Activated CD4-positive, CD25-positive, alpha-beta regulatory T cell (primary cell): ENCODE data around the gene FAAH.
A peak's percentile ranks its signal among the peaks of the same experiment; 100 is the strongest.

Experiments used
- DNase-seq, 4 experiments: peaks; one replicate each; lab custom pipeline; 2025; lab: John Stamatoyannopoulos, UW

Gene FAAH

DNA sequence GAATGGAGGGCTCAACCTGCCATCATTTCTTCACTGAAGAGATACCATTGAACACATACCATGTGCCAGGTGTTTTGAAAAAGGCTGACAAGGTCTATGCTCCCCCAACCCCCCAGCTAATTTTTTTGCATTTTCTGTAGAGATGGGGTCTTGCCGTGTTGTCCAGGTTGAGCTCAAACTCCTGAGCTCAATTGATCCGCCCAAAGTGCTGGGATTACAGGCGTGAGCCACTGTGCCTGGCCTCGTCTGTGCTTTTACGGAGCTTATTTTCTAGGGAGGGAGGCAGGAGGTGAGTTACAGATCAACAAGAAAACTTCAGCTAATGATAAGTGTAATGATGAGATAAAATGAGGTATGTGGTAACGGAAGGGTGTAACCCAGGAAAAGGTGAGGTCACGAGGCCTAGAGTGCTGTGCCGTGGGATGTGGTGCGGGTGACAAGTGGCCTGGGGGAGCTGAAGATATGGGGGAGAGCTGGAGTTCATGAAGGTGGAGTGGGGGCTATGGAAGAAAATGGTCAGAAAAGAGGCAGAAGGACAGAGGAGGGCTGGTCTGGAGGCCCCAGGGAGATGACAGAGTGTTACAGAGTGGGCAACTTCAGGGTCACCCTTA lies 28.2 kb downstream of the FAAH start:
- no peak for DNase-seq

DNA sequence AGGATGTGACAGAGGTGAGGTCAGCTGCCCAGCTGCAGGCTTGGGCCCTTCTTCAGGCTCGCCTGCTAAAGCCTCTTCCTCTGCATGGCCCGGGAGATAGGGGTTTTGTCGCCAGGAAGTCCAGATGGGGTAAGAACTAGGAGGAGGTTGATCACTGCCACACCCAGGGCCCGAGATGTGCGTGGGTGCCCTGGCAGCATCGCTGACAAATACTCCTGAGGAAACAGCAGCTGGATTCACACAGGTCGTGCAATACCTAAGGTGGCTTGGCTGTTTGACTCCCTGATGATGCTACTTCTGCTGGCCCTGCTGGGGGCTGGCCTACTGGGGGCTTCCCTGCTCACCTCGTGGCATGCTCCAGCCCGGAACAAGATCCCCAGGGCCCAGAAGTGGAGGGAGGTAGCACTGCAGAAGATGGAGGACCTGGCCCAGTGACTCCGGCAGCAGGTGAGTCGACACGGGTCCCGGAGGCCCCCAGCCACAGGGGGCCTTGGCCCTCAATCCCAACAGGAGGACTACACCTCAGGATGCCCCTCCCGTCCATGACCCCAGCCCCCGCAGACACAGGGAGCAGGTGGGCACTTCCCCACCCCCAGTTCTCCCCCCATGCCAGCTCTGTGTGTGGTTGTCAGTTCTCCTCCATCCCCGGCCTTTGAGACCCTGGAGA lies 29.6 kb downstream of the FAAH start:
- no peak for DNase-seq

DNA sequence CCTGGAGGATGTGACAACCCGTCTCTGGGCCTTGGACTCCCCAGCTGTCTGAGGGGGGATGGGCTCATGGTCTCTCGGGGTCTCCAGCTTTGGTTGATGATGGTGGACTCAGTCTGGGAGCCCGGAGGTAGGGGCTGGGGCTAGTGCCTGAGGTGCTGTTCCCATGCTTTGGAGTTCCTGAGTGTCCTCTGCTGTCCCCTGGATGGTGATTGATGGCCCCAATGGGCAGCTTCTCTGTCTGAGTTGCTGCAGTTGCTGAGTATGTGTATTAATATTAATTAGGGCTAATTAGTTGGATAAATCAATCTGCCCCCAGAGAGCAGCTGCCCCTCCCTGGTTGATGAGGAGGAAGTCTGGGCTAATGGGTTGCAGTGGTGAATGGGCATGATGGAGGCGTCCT lies 30.6 kb downstream of the FAAH start:
- DNase-seq = no peak

GRCh38 chr1:46425726-46426125 lies 31.6 kb downstream of the FAAH start:
- DNase-seq = no peak

GRCh38 chr1:46427541-46427940 lies 33.4 kb downstream of the FAAH start:
- no peak for DNase-seq

- no peak for DNase-seq
Measured at GRCh38 chr1:46429436-46429835, 35.3 kb downstream of the FAAH start.

DNA sequence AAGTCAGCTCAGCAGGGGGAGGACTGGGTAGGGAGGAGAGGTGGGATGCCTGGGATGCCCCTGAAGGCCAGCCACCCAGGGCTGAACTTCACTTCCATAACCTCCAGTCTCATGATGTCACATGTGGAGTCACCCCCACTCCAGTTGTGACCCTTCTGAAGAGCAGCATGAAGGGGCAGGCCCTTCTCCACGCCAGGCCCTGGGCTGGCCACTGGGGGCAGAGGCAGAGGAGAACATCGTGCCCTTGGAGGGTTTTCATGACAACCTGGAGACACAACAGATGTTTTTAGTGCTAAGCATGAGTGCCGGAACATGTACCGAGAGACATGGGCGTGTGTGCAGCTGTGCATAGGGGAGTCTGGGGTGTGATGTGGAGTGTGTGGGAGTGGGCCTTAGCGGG lies 37.6 kb downstream of the FAAH start:
- DNase-seq = no peak

DNA sequence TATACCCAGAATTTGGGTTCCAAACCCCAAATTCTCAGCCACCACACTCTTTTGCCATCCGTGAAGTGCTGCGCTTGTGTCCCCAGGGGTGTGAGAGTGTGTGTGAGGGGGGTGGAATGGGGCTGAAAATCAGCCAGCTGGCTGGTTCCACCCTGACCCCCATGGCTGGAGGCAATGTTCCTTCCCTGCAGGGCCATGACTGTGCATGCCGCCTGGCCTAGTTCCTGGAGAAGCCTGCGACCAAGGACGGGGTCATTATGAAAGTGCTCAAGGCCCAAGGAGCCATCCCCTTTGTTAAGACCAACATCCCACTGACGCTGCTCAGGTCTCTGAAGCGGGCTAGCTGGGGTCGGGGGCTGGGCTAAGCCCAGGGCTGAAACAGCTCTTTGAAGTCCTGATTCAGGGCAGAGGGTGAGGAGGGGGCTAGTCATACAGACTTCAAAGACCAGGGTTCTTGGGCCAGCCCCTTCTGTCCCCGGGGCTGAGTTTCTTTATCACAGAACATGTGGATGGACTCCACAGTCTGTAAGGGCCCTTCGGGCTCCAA lies 38.7 kb downstream of the FAAH start:
- DNase-seq = no peak

- DNase-seq = no peak
Measured at GRCh38 chr1:46434358-46434757, 40.2 kb downstream of the FAAH start.

- DNase-seq = no peak
Measured at GRCh38 chr1:46436844-46437243, 42.7 kb downstream of the FAAH start.

DNA sequence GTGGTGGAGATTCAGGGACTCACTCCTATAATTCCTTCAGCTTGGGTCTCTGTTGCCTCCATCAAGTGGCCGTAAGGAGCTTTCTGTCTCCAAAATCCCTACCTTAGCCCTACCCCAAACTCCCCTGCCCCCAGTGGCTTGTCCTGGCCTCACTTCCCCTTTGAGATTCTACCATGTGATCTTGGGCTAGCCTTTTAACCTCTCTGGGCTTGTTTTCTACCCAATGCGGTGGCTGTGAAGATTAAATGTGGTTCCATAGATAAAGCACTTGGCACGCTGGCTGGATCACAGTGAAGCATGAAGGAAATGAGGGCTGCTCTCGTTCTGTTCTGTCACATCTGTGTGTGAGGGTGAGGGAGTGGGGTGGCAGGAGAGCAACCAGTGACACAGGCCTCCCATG lies 43.6 kb downstream of the FAAH start:
- DNase-seq = no peak

- DNase-seq = no peak
Measured at GRCh38 chr1:46438346-46438745, 44.2 kb downstream of the FAAH start.

DNA sequence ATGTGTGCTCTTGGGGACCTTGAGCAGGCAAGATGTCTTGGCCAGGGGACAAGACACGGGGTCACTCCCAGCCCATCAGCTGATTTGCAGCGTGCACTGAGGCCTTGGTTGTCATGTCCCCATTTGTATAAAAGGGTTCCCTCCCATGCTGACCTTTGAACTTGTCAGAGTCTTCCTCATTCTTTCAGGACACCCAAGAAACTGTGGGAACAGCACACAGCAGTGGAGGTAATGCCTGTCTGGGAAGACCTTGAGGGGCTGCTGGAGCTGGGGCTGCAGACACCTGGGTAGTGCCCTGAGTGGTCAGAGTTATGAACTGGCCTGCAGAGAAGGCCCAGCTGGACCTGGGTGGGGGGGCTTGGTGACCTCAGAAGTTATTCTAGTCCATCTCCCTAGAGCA lies 46.4 kb downstream of the FAAH start:
- DNase-seq = no peak

GRCh38 chr1:46442317-46443161 lies 48.4 kb downstream of the FAAH start:
- peak; percentile 16 to 59 (median 42) for DNase-seq

DNA sequence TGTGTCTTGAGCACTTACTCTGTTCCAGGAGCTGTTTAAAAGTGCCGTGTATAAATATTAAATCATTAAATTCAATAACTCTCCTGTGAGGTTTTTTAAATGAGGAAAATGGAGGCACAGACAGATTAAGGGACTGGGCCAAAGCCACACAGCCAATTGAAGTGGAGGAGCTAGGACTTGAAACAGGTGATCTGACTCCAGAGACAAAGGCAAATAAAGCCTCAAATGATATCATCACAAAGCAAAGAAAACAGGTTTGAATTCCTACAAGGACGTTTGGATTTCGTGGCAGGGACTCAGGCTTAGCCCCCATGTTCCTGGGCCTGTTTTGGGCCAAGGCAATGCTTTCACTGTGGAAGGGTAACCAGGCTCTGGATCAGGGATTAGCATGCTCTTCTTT lies 50.3 kb downstream of the FAAH start:
- DNase-seq = no peak

GRCh38 chr1:46445773-46446256 lies 51.7 kb downstream of the FAAH start:
- DNase-seq = no peak

DNA sequence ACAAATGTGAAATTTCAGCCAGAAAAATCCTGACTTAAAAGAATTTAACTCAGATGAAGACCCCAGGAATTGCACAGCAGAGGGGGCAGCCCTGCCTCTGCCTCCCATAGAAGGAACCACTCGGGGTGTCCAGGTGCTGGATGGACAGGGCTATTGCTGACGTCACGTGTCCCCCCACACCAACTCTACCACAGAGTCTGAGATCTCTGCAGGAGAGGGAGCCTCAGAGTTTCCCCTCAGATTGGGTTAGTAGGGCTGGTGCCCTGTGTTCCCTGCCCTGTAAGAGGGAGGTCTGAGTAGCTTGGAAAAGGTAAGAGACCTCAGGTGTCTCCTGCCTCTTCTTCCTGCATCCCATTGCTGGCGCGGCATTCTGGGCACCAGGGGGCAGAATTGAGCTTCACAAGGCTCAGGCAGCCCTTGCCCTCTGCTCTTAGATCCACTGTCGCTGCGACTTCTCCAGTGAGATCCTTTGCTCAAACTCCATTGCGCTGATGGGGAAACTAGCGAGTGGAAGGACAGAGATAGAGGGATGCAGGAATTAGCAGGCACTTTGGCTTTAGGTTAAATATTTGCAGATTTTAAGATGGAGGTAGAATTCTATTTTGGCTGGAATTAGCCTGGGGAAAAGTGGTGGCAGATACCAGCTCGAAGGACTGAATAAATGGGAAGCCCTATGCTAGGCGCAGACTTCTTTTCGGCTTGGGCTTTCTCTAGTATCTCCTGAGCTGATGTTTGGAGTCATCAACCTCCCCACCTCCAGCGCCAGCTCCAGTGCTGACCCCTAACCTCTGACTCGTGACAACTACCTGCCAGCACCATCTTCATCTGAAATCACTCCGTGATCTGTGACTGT lies 52.8 kb downstream of the FAAH start:
- peak; percentile 44 to 69 (median 49) for DNase-seq

- no peak for DNase-seq
Measured at GRCh38 chr1:46447499-46448108, 53.5 kb downstream of the FAAH start.

GRCh38 chr1:46448109-46448911 lies 54.2 kb downstream of the FAAH start:
- no peak for DNase-seq
